GM18520 (cell line): Measurements from ENCODE around the gene JMJD8.
"Not testable (repeated sequence)": the region's sequence is repeated elsewhere in the genome, so short reads cannot be mapped to it uniquely, and the experiment has no call there.

Experiments
- ATAC-seq: cut with Tn5 transposase; IDR thresholded peaks from one replicate; pipeline ENCODE4 v1.9.1; 2021; ENCODE audit not compliant: unreplicated experiment

Gene JMJD8

DNA sequence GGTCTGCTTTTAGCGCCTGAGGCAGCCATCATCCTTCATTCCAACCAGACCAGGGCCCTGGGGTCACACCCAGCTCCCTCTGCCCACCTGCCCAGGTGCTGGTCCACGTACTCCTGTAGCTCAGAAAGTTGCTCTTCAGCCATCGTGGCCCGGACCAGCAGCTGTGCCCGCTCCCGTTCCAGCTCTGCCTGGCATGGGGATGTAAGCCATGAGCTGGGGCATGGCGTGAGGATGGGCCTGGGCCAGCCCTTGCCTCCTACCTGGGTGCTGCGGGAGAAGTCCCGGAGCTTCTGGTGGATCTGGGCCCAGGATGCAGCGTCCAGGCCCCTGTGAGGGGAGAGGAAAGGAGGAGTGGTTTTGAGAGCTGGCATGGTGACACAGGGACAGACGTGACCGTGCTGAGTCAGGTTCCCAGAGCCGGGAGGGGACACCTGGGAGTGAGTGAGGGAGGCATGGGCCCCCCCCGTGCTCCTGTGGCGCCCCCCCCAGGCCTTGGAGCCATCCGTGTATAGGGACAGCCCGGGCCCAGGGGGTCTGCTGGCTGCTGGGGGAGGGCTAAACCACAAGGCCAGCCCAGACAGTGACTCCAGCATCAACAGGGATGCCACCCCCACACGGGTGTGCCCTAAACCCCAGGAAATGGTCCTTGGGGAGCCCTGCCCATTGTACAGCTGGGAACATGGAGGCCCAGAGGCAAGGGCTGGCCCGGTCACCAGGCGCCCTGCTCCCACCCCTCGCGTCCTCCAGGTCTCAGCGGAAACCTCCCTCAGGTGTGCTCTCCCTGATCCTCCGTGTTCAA is 38.9 kb upstream of the JMJD8 start:
- ATAC-seq, result no peak

DNA sequence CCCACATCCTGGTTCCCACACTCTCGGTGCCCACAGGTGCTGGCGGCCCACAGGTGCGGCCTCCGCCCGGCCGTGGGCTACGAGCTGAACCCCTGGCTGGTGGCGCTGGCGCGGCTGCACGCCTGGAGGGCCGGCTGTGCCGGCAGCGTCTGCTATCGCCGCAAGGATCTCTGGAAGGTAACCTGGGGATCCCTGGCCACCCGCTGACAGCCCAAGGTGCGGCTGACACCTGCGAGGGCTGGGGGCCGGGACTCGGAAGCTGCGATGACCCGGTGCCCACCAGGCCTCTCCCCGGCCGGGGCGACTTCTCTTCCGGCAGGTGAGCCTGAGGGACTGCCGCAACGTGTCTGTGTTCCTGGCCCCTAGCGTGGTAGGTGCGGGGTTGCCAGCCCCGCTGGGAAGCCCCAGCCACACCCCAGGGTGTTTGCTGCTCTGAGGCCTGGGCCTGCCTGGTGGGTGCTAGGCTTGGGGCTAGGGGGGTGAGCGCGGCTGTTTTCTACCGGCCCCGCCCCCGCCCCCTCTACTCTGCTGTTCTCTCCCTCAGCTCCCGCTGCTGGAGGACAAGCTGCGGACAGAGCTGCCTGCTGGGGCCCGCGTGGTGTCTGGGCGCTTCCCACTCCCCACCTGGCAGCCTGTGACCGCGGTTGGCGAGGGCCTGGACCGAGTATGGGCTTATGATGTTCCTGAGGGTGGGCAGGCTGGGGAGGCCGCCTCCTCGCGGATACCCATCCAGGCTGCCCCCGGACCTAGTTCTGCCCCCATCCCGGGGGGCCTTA is 37.8 kb upstream of the JMJD8 start:
- no peak for ATAC-seq

DNA sequence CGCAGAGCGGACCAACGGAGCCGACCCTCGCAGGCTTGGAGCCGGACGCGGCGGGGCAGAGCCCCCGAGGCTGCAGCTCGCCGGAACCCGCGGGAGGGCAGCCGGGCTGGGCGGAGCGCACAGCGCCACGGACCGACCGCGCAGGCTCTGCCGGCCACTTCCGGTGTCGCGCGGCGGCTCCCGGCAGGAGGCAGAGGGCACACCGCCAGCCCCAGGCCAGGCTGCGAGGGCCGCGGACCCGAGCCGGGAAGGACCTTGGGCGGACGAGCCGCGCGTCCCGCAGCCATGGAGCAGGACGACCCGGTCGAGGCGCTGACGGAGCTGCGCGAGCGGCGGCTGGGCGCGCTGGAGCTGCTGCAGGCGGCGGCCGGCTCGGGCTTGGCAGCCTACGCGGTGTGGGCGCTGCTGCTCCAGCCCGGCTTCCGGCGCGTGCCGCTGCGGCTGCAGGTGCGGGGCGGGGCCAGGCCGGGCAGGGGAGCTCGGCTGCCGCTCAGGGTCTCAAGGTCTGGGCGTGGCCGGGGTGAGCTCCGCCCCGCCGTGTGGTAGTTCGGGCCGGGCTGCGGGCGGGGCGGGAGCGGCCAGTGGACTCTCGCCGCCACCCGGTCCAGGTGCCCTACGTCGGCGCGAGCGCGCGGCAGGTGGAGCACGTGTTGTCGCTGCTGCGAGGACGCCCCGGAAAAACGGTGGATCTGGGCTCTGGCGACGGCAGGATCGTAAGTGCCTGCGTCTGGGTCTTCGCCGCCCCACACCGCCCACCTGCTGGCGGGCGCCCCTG is 37.0 kb upstream of the JMJD8 start, which contains the start of gene ANTKMT:
Gene ANTKMT, plus strand, starts transcription at position 157 of the 775 bp plus-strand sequence. Its CDS starts 129 bp downstream, at position 286.
- ATAC-seq, result peak; percentile 74

DNA sequence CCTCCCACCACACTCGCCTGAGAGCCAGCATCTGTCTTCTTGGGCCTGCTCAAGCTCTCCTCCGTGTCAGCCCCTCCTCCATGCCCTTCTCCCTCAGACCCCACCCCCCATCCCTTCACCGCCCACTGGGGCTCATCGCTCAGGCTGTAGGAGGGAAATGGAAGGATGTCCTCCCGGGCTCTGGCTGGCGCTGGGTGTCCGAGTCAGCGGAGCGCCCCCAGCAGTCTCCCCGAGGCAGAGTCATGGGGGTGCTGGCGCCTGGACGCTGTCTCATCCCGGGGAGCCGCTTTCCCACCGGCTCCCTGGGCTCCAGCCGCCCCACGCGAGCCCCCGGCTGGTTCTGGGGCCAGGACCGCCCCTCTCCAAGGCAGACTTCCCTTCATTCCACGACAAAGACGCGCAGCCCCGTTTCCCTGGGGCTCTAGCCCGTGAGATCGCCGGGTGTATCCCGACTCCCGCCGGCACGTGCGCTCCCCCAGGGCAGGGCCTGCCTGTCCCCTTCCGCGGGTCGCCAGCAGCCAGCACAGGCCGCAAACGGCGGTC is 36.4 kb upstream of the JMJD8 start:
- no peak for ATAC-seq

DNA sequence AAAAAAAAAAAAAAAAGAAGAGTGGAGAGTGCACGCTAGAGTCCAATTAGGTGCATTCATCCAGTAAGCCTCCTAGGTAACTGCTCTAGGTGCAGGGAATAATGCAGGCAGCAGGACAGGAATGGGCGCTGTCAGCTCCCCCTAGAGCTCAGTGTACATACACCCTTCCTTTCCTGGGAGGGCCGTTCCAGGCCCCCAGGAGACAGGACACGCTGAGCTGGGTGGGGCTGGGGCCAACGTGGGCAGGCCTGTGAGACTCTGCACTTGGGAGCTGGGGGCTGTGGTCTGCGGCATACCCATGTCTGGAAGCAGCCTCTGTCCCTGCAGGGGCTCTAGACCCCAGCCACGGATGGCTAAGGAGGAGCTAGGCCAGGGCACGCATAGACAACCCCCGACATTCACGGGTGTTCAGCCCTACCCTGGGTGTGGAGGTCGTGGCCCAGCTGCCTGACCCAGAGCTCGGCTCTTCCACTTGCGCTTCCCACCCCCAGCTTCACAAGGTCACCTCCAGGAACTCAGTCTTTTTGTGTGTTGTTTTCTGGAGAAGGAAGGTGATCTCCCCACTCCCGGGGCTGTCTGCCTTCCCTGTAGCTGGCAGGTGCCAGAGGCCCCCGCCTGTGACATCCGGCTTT is 35.8 kb upstream of the JMJD8 start:
- no peak for ATAC-seq

DNA sequence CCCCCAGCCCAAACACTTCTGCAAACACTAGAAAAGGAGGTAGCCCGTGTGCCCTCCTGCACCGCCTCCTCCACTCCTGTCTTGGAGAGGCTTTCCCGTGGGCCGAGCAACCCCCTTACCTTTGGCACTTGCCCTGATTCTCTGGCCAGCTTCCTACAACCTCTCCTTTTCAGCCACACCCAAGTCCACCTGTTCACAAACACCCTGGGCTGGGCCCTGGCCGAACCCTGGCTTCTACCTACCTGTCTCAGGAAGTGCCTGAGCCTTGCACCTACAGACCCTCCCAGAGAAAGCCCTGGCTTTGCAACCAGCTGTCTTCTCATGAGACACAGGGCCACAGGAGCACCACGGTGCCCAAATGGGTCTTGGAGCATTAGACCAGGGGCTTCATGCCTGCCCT is 34.8 kb upstream of the JMJD8 start:
- no peak for ATAC-seq

DNA sequence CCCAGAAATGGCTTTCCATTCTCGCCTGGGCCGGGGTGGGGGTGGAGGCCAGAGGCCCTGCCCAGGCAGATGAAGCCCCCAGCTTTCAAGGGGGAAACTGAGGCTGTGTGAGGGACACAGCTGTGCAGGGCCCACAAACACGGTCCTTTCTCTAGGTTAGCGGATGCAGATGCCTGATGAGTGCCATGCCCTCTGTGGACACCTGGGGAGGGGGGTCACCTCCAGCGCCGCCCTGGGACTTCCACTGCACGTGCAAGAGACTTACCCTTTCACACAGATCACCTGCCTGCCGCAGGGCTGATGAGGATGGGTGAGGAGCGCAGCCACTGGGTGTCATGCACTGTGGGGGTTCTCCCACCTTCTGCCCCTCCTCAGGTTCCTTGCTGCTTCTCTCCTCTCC is 34.3 kb upstream of the JMJD8 start:
- no peak for ATAC-seq

DNA sequence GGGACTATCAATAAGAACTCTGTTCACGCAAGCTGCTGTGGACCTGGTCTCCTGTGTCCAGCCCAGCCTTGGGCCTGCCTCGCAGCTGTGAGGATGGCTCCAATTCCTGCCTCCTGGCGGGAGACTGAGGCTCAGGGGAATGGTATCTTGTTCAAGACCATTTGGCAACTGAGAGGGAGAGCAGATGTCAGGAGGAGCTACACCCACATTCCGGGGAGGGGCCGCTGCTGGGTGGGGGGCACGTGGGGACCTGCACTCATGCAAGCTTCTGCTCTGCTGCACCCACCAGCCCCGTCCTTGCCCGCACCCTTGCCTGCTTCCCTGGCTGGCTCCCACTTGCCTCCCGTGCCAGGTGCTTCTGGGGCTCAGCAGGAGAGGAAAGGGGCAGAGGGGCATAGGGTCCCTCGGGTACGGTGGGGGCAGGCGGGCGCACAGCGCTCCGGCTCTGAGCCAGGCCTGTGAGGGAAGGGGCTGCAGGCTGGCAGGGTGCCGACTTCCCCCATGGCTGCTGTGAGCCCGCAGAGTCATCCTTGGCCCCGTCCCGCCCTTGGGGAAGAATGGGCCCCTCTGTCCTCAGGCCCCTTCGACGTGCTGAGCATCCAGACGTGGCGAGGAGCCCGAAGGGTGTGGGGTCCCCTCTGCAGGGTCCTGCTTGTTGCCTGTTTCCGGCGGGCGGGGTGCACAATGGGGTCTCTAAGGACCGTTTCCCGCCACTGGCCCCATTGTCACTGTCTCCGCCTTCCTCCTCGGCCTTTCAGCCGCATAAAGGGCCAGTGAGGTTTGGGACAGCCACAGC is 33.5 kb upstream of the JMJD8 start:
- ATAC-seq, result no peak

DNA sequence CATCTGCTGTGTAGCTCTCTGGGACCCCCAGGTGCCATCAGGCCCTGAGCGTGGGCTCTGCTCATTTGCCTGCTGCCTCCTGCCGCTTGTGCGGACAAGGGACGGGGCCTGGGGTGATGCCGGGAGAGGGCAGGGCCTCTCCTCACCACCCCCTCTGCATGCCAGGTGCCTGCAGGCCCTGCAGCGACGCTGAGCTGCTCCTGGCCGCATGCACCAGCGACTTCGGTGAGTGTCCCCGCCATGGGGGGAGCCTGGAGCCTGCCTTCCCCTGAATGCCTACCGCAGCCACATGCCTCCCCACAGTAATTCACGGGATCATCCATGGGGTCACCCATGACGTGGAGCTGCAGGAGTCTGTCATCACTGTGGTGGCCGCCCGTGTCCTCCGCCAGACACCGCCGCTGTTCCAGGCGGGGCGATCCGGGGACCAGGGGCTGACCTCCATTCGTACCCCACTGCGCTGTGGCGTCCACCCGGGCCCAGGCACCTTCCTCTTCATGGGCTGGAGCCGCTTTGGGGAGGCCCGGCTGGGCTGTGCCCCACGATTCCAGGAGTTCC is 32.7 kb upstream of the JMJD8 start:
- ATAC-seq, result no peak

DNA sequence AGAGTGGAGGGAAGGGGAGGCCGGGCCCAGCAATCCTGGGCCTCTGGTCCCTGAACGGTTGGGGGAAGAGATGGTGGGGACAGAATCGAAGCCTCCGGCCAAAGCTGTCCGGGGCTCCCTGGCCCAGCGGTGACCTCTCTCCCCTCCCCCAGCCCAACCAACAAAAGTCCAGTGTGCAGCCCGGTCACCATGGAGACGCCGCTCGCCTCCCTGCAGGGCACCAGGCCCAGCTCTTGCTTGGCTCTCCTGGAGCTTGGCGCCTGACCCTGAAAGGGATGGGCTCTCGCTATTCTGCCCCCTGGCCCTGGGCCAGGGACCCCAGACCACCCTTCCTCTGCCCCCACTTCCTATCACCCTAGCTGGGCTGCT is 32.0 kb upstream of the JMJD8 start:
- no peak for ATAC-seq

DNA sequence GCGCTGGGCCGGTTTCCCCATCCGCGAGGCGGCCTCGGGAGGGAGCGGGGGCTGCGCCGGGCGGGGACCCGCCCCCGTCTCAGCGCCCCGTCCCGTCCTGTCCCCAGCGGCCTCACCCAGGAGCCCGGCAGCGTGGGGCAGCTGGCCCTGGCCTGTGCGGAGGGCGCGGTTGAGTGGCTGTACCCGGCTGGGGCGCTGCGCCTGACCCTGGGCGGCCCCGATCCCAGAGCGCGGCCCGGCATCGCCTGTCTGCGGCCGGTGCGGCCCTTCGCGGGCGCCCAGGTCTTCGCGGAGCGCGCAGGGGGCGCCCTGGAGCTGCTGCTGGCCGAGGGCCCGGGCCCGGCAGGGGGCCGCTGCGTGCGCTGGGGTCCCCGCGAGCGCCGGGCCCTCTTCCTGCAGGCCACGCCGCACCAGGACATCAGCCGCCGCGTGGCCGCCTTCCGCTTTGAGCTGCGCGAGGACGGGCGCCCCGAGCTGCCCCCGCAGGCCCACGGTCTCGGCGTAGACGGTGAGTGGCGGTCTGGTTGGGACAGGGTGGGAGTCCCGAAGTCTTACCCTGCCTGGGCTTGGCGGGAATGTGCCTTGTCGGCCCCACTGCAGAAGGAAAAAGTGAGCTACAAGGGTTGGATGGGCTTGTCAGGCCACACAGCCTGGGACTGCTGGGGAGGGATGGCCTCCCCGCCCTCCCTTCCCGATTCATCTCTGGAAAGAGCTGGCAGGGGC is 31.5 kb upstream of the JMJD8 start:
- ATAC-seq, result no peak

DNA sequence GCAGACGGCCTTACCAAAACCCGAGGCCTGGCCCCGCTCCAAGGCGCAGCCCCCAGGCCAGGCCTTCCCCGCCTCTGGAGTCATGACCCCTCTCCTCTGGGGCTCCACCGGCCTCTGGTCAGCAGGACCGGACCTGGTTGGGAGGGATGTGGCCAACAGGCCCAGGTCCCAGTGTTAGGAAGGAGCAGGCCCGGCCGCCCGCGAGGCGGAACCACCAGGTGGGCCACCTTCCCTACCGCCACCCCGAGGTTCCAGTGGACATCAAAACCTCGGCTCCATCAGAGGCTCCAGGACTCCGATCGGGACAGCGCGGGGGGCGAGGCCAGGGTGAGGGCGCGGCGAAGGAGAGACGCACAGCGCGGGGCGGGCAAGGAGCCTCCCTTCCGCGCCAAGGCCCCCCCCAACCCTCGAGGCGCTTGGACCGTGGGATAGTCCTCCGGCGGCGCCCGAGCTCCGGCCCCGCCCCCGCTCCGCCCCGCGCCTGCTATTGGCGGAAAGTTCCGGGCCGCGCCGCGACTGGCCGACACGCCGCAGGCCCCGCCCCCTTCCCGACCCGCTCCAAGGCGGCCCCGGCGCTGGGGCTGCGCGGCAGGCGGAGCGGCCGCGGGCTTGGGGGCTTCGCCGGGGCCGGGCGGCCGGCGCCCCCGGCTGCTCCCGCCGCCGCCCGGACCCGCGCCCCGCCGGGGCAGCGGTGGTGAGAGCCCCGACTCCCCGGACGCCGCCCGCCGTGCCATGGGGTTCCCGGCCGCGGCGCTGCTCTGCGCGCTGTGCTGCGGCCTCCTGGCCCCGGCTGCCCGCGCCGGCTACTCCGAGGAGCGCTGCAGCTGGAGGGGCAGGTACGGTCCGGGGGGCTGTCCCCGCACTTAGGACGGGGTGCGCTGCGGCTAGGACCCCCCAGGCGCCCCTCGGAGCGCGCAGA is 30.7 kb upstream of the JMJD8 start, which contains the start of gene METRN:
Gene METRN, plus strand, starts transcription at position 561 of the 919 bp plus-strand sequence. Its CDS starts 172 bp downstream, at position 733.
- peak; percentile 59 for ATAC-seq

DNA sequence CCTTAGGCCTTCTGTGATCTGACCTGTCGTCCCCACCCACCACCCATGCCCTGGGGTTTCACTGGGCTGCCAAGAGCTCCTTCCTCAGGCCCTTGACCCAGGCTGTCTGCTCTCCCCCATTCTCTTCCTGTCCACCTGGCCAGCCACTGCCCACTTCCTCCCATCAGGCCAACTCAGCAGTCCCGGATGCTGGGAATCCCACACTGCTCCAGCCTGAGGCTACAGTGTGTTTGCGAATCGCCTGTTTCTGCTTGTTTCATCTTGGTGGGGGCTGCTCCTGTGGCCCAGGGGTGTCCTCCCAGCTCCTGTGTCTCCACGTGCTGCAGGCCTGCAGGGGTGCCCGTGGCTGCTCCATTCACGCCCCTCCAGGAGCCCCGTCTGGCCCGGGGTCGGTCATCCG is 29.9 kb upstream of the JMJD8 start:
- no peak for ATAC-seq

DNA sequence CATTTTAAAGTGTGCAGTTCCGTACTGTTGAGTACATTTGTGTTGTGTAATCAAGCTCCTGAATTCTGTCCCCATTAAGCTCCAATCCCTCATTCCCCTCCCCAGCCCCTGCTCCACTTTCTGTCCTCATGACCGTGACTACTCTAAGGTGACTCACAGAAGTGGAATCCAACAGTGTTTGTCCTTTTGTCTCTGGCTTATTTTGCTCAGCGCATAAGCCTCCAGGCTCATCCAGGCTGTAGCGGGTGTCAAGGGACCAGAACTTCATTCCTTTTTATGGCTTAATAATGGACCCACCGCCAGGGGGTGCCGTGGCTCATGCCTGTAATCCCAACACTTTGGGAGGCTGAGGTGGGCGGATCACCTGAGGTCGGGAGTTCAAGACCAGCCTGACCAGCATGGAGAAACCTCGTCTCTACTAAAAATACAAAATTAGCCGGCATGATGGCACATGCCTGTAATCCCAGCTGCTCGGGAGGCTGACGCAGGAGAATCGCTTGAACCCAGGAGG is 28.7 kb upstream of the JMJD8 start:
- ATAC-seq, result not testable (repeated sequence)

DNA sequence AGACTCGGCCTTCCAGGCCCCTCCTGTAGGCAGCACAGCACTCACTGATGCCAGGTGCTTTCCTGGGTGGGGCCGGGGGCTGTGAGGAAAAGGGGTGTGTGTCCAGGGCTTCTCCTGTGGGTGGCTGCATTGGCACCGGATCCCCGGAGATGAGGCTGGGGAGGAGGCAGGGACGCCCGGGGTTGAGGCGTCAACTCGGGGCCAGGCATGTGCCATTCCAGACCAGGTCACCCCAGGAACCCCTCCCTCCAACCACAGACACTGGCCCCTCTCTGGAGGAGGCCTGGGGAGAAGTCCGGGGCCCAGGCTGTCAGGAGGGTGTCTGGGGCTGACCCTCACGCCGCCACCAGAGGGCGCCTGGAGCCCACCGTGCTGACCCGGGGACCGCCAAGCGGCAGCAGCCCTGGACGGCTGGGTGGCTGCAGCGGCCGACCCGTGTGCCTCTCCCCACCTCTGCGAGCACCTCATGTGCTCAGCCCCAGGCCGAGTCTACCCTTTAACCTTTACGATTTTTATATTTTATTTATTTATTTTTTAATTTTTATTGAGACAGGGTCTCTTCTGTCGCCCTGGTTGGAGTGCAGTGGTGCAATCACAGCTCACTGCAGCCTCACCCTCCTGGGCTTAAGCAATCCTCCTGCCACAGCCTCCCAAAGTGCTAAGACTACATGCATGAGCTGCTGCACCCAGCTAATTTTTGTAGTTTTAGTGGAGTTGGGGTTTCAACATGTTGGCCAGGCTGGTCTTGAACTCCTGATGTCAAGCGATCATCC is 27.6 kb upstream of the JMJD8 start:
- ATAC-seq, result no peak

DNA sequence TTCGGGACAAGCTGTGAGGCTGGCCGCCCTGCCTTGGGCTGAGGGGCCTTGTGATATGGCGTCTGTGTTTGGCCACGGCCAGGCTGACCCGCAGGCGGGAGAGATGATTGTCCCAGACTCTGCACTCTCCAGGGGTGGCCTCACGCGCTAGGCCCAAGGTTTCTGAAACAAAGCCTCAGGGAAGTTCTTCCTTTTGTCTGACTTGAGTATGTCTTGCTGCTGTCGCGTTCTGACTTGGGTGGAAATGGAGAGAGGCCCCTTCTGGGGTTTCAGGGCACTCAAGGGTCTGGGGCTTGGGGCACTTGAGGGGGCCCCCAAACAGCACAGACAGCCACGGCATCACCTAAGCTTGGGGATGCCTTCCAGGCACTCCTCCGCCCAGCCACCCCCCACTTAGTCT is 26.9 kb upstream of the JMJD8 start:
- ATAC-seq, result no peak

DNA sequence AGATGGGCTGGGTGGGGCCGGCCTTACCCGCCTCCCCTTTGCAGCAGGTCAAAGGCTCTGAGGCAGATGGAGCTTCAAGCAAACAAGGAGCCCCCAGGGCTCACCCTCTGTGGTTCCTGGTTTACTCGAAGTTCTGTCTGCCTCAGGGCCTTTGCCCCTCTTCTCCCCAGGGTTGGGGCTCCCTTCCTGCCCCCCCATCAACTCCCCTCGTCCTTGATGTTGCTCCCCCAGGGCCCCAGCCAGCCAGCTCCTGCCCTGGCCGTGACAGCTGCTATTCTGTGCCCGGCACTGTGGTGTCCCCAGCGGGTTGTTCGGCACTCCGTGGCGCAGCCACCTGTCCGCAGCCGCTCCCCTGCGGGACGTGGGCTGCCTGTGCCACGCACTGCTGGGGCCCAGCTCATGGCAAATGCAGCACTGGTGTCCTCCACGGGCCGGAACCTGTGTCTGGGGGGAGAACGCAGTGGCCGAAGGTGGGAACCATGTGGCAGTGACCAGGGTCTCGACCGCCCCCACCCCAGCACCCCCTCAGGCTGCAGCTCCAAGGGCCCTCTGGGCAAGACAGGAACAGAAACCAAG is 26.5 kb upstream of the JMJD8 start:
- no peak for ATAC-seq
